ENCODE measurements around the gene ENKUR.

Gene ENKUR

GRCh38 chr10:24961582-24961981 is 54.4 kb downstream of the ENKUR start:
- no peaks in the 10 kb centered on the region for H3K4me1 ChIP-seq (ENCODE audit: insufficient read depth, low read length, severe bottlenecking)

GRCh38 chr10:24959382-24959730 is 56.6 kb downstream of the ENKUR start:
- H3K4me1 ChIP-seq (ENCODE audit: insufficient read depth, low read length, severe bottlenecking), result no peaks in the 10 kb centered on the region
- no peaks in the 10 kb centered on the region for H3K27me3 ChIP-seq (ENCODE audit: insufficient read depth, low read length)
- no peaks in the 10 kb centered on the region for H3K79me2 ChIP-seq (ENCODE audit: insufficient read depth, low read length)
- no peak for TF ChIP-seq EZH2 (IDR thresholded peaks at IDR 0.05; ENCODE audit: borderline replicate concordance, low read length)
- TF ChIP-seq, protein P1, sequence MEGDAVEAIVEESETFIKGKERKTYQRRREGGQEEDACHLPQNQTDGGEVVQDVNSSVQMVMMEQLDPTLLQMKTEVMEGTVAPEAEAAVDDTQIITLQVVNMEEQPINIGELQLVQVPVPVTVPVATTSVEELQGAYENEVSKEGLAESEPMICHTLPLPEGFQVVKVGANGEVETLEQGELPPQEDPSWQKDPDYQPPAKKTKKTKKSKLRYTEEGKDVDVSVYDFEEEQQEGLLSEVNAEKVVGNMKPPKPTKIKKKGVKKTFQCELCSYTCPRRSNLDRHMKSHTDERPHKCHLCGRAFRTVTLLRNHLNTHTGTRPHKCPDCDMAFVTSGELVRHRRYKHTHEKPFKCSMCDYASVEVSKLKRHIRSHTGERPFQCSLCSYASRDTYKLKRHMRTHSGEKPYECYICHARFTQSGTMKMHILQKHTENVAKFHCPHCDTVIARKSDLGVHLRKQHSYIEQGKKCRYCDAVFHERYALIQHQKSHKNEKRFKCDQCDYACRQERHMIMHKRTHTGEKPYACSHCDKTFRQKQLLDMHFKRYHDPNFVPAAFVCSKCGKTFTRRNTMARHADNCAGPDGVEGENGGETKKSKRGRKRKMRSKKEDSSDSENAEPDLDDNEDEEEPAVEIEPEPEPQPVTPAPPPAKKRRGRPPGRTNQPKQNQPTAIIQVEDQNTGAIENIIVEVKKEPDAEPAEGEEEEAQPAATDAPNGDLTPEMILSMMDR (IDR thresholded peaks at IDR 0.05; ENCODE audit: low read length), result no peak
- H3K4me3 ChIP-seq (ENCODE audit: low read depth, low read length, poor library complexity, severe bottlenecking), result no peak overlapping the region
- H3K36me3 ChIP-seq (ENCODE audit: insufficient read depth, low read length), result no peaks in the 10 kb centered on the region
- no peak overlapping the region for H2AFZ ChIP-seq (ENCODE audit: low read length)
- no peaks in the 10 kb centered on the region for H3K9me2 ChIP-seq (ENCODE audit: low read depth, low read length)
- no peak overlapping the region for H3K27ac ChIP-seq (ENCODE audit: low read depth, low read length, poor library complexity, severe bottlenecking)
- H3K4me2 ChIP-seq (ENCODE audit: low read length), result no peak overlapping the region
- H3K9ac ChIP-seq (ENCODE audit: low read length), result no peak overlapping the region
- H4K20me1 ChIP-seq (ENCODE audit: insufficient read depth, low read length), result no peaks in the 10 kb centered on the region
- H3F3A ChIP-seq (ENCODE audit: insufficient read depth, low read length), result no peaks in the 10 kb centered on the region
- H3K9me3 ChIP-seq (ENCODE audit: low read length), result no peaks in the 10 kb centered on the region

More at GRCh38 chr10:24961582-24961981, 54.4 kb downstream of the ENKUR start:
- H3K9me2 ChIP-seq (ENCODE audit: low read depth, low read length), result no peaks in the 10 kb centered on the region
- H3K4me2 ChIP-seq (ENCODE audit: low read length), result no peak overlapping the region
- no peaks in the 10 kb centered on the region for H3K36me3 ChIP-seq (ENCODE audit: insufficient read depth, low read length)
- no peaks in the 10 kb centered on the region for H3K27me3 ChIP-seq (ENCODE audit: insufficient read depth, low read length)
- H3K4me3 ChIP-seq (ENCODE audit: low read depth, low read length, poor library complexity, severe bottlenecking), result no peak overlapping the region
- H3K27ac ChIP-seq (ENCODE audit: low read depth, low read length, poor library complexity, severe bottlenecking), result no peak overlapping the region
- no peak overlapping the region for H3K9ac ChIP-seq (ENCODE audit: low read length)
- no peaks in the 10 kb centered on the region for H3F3A ChIP-seq (ENCODE audit: insufficient read depth, low read length)
- TF ChIP-seq, protein P1 (IDR thresholded peaks at IDR 0.05; ENCODE audit: low read length), result no peak
- no peak for TF ChIP-seq EZH2 (IDR thresholded peaks at IDR 0.05; ENCODE audit: borderline replicate concordance, low read length)
- H3K79me2 ChIP-seq (ENCODE audit: insufficient read depth, low read length), result no peaks in the 10 kb centered on the region
- no peaks in the 10 kb centered on the region for H4K20me1 ChIP-seq (ENCODE audit: insufficient read depth, low read length)
- no peaks in the 10 kb centered on the region for H3K9me3 ChIP-seq (ENCODE audit: low read length)
- no peak overlapping the region for H2AFZ ChIP-seq (ENCODE audit: low read length)

- TF ChIP-seq, protein P1 (IDR thresholded peaks at IDR 0.05; ENCODE audit: low read length), result no peak
- no peak for TF ChIP-seq EZH2 (IDR thresholded peaks at IDR 0.05; ENCODE audit: borderline replicate concordance, low read length)
- Histone ChIP-seq H3F3A (ENCODE audit: insufficient read depth, low read length) (no peaks in the 10 kb centered on the region), H2AFZ (ENCODE audit: low read length) (no peak overlapping the region), H3K9me3 (ENCODE audit: low read length) (no peaks in the 10 kb centered on the region), H3K9me2 (ENCODE audit: low read depth, low read length) (no peaks in the 10 kb centered on the region), H3K9ac (ENCODE audit: low read length) (no peak overlapping the region), H3K27ac (ENCODE audit: low read depth, low read length, poor library complexity, severe bottlenecking) (no peak overlapping the region), H3K27me3 (ENCODE audit: insufficient read depth, low read length) (no peaks in the 10 kb centered on the region), H4K20me1 (ENCODE audit: insufficient read depth, low read length) (no peaks in the 10 kb centered on the region), H3K4me3 (ENCODE audit: low read depth, low read length, poor library complexity, severe bottlenecking) (no peak overlapping the region), H3K79me2 (ENCODE audit: insufficient read depth, low read length) (no peaks in the 10 kb centered on the region), H3K36me3 (ENCODE audit: insufficient read depth, low read length) (no peaks in the 10 kb centered on the region), H3K4me1 (ENCODE audit: insufficient read depth, low read length, severe bottlenecking) (no peaks in the 10 kb centered on the region), H3K4me2 (ENCODE audit: low read length) (no peak overlapping the region)
These were observed 57.1 kb downstream of the ENKUR start for GRCh38 chr10:24958721-24959381.

All from OCI-LY1 (cell line).